H1 (cell line): ENCODE measurements around the gene OMA1. TPM values are rescaled to one million over a fixed set of nuclear protein-coding genes. Genes with fewer than 3 reads are reported as not detected.

Experiments used
- CTCF ChIA-PET: fragments of 300-600 bp; sonication (Branson Sonifier 250); formaldehyde crosslinking; loops from one replicate; lab custom pipeline; 2021; ENCODE audit not compliant: partially characterized antibody; lab: Charles Lee
- POLR2A ChIA-PET: fragments of 300-600 bp; sonication (Branson Sonifier 250); formaldehyde crosslinking; loops from one replicate; lab custom pipeline; 2021; ENCODE audit warnings: inconsistent platforms; ENCODE audit not compliant: partially characterized antibody; lab: Charles Lee
- DNase-seq, 2 experiments: peaks; one replicate each; pipeline versions ENCODE4 v3.0.0 to v3.0.0-alpha.2; 2010 to 2022; ENCODE audit warnings: low spot score in 2 of 2, low read depth in 1 of 2, mixed read lengths in 1 of 2
- FAIRE-seq: peaks from 2 replicates; lab custom pipeline; 2011; peaks lifted over from hg19 to GRCh38; lab: Jason Lieb, UNC
- H2AFZ ChIP-seq: 2 replicates; pipeline ENCODE4 v1.8.1; 2012; ENCODE audit warnings: low read length, inconsistent platforms
- H2AK5ac ChIP-seq: 2 replicates; pipeline ENCODE4 v1.6.1; 2013; ENCODE audit warnings: low read depth, low read length
- H2BK120ac ChIP-seq: replicated peaks from 2 replicates; pipeline ENCODE3; 2013; ENCODE audit warnings: low read depth, low read length, inconsistent platforms
- H2BK12ac ChIP-seq: 2 replicates; pipeline ENCODE4 v1.6.1; 2013; ENCODE audit warnings: low read depth, low read length
- H2BK15ac ChIP-seq: 2 replicates; pipeline ENCODE4 v1.6.1; 2013; ENCODE audit warnings: low read length
- H2BK20ac ChIP-seq: 2 replicates; pipeline ENCODE4 v1.6.1; 2013; ENCODE audit warnings: low read length
- H2BK5ac ChIP-seq: 2 replicates; pipeline ENCODE4 v1.6.1; 2013; ENCODE audit warnings: low read depth, low read length
- H3K14ac ChIP-seq: 2 replicates; pipeline ENCODE4 v1.6.1; 2013; ENCODE audit warnings: inconsistent platforms; ENCODE audit not compliant: insufficient read length
- H3K18ac ChIP-seq: 2 replicates; pipeline ENCODE4 v1.6.1; 2013; ENCODE audit warnings: low read length; ENCODE audit errors: extremely low read depth
- H3K23ac ChIP-seq: 2 replicates; pipeline ENCODE4 v1.6.1; 2013; ENCODE audit warnings: inconsistent platforms; ENCODE audit not compliant: insufficient read length
- H3K23me2 ChIP-seq: 2 replicates; pipeline ENCODE4 v1.6.1; 2013; ENCODE audit warnings: low read depth, low read length
- H3K27ac ChIP-seq: 2 replicates; pipeline ENCODE4 v1.6.1; 2011; ENCODE audit warnings: low read depth, low read length, inconsistent platforms
- H3K27me3 ChIP-seq, 4 experiments: replicated peaks in 1 of 4; 1 replicate in 1 of 4; 2 replicates in 3 of 4; pipeline versions ENCODE4 v1.6.1 to v1.8.1; 2011 to 2013; ENCODE audit warnings: low read length in 3 of 4, mild to moderate bottlenecking in 3 of 4, inconsistent platforms in 2 of 4, mixed read lengths in 2 of 4, moderate library complexity in 1 of 4; ENCODE audit not compliant: control insufficient read depth in 3 of 4, insufficient read depth in 3 of 4; ENCODE audit errors: extremely low read depth in 1 of 4
- H3K36me3 ChIP-seq, 4 experiments: 2 replicates each; pipeline versions ENCODE4 v1.6.1 to v1.8.1; 2011 to 2013; ENCODE audit warnings: mild to moderate bottlenecking in 4 of 4, low read length in 3 of 4, moderate library complexity in 2 of 4, control low read depth in 1 of 4, inconsistent platforms in 1 of 4; ENCODE audit not compliant: insufficient read depth in 4 of 4, control insufficient read depth in 2 of 4
- H3K4ac ChIP-seq: replicated peaks from 2 replicates; pipeline ENCODE3; 2013; ENCODE audit warnings: low read length, low read depth, mixed read lengths, inconsistent platforms; ENCODE audit not compliant: insufficient read length
- H3K4me1 ChIP-seq, 4 experiments: replicated peaks in 1 of 4; 1 replicate in 1 of 4; 2 replicates in 3 of 4; pipeline versions ENCODE4 v1.6.1 to v1.8.1; 2011 to 2013; ENCODE audit warnings: low read length in 3 of 4, inconsistent platforms in 2 of 4, mixed read lengths in 1 of 4; ENCODE audit not compliant: insufficient read depth in 4 of 4, control insufficient read depth in 3 of 4
- H3K4me2 ChIP-seq, 2 experiments: 2 replicates each; pipeline versions ENCODE4 v1.6.1 to v1.8.1; 2011 to 2013; ENCODE audit warnings: low read depth in 2 of 2, low read length in 2 of 2, control low read depth in 1 of 2, inconsistent platforms in 1 of 2, mild to moderate bottlenecking in 1 of 2; ENCODE audit not compliant: insufficient read depth in 1 of 2
- H3K4me3 ChIP-seq, 4 experiments: fragments of 200-600, 300-600 bp in 1 of 4; sonication (generic), shearing (Covaris generic), sonication (Bioruptor Twin) in 1 of 4; 2 replicates each; pipeline versions ENCODE4 v1.5.1 to v1.8.1; 2011 to 2016; ENCODE audit warnings: low read length in 4 of 4, low read depth in 3 of 4, control low read depth in 2 of 4, inconsistent platforms in 2 of 4, mild to moderate bottlenecking in 2 of 4, mixed read lengths in 1 of 4, moderate library complexity in 1 of 4; ENCODE audit not compliant: insufficient read depth in 2 of 4; ENCODE audit errors: extremely low read depth in 1 of 4
- H3K56ac ChIP-seq: replicated peaks from 2 replicates; pipeline ENCODE3; 2013; ENCODE audit warnings: low read depth, mild to moderate bottlenecking, mixed read lengths, low read length, inconsistent platforms; ENCODE audit not compliant: insufficient read length
- H3K79me1 ChIP-seq: 2 replicates; pipeline ENCODE4 v1.6.1; 2013; ENCODE audit warnings: low read depth, low read length, control low read depth
- H3K79me2 ChIP-seq, 2 experiments: 2 replicates each; pipeline versions ENCODE4 v1.6.1 to v1.8.1; 2012 to 2013; ENCODE audit warnings: low read length in 2 of 2, mild to moderate bottlenecking in 2 of 2, inconsistent platforms in 1 of 2; ENCODE audit not compliant: insufficient read depth in 2 of 2, control insufficient read depth in 1 of 2
- H3K9ac ChIP-seq, 4 experiments: replicated peaks in 1 of 4; 1 replicate in 1 of 4; 2 replicates in 3 of 4; pipeline versions ENCODE4 v1.6.1 to v1.8.1; 2011 to 2013; ENCODE audit warnings: low read depth in 3 of 4, low read length in 3 of 4, control low read depth in 2 of 4, mild to moderate bottlenecking in 2 of 4, moderate library complexity in 2 of 4, inconsistent platforms in 1 of 4; ENCODE audit errors: extremely low read depth in 1 of 4
- H3K9me3 ChIP-seq, 2 experiments: 2 replicates each; pipeline versions ENCODE4 v1.6.1 to v1.8.1; 2012 to 2013; ENCODE audit warnings: mild to moderate bottlenecking in 2 of 2, moderate library complexity in 2 of 2, control low read depth in 1 of 2, inconsistent platforms in 1 of 2, low read depth in 1 of 2, low read length in 1 of 2, mixed read lengths in 1 of 2; ENCODE audit not compliant: insufficient read depth in 2 of 2
- H4K20me1 ChIP-seq, 2 experiments: replicated peaks in 1 of 2; 2 replicates each; pipeline versions ENCODE3 to v1.8.1; 2011 to 2013; ENCODE audit warnings: inconsistent platforms in 2 of 2, low read length in 2 of 2, mild to moderate bottlenecking in 1 of 2; ENCODE audit not compliant: insufficient read depth in 2 of 2, control insufficient read depth in 1 of 2
- H4K5ac ChIP-seq: 2 replicates; pipeline ENCODE4 v1.6.1; 2013; ENCODE audit warnings: low read length, low read depth, mixed read lengths, inconsistent platforms; ENCODE audit not compliant: insufficient read length
- H4K8ac ChIP-seq: 2 replicates; pipeline ENCODE4 v1.8.0; 2013; ENCODE audit warnings: mild to moderate bottlenecking, moderate library complexity, low read length, inconsistent platforms; ENCODE audit not compliant: insufficient read depth; ENCODE audit errors: extremely low read depth
- H4K91ac ChIP-seq: replicated peaks from 2 replicates; pipeline ENCODE3; 2013; ENCODE audit warnings: low read length, mixed read lengths, inconsistent platforms; ENCODE audit not compliant: insufficient read length
- EZH2 ChIP-seq: fragments of 200-600 bp; sonication (generic); IDR thresholded peaks from 2 replicates; pipeline ENCODE4 v1.7.1; 2012; ENCODE audit warnings: low read depth, mild to moderate bottlenecking, moderate library complexity, low read length, inconsistent platforms; ENCODE audit not compliant: severe bottlenecking
- KDM5A ChIP-seq: fragments of 200-600 bp; IDR thresholded peaks from 2 replicates; pipeline ENCODE4 v1.7.1; 2012; ENCODE audit warnings: mild to moderate bottlenecking, low read length, inconsistent platforms, mixed read lengths
- POU5F1 ChIP-seq: IDR thresholded peaks from 2 replicates; pipeline ENCODE4 v1.6.1; 2011; ENCODE audit warnings: low read depth, mild to moderate bottlenecking, low read length, moderate library complexity
- SAP30 ChIP-seq: fragments of 300-600 bp; sonication (generic); IDR thresholded peaks from 2 replicates; pipeline ENCODE4 v1.7.1; 2012; ENCODE audit warnings: low read length, moderate library complexity, mild to moderate bottlenecking, inconsistent platforms; ENCODE audit not compliant: insufficient read depth, insufficient replicate concordance
- TAF1 ChIP-seq: IDR thresholded peaks from 2 replicates; pipeline ENCODE4 v1.6.1; 2011; ENCODE audit warnings: mild to moderate bottlenecking, low read depth, low read length
- TAF7 ChIP-seq: optimal IDR thresholded peaks from 2 replicates; pipeline ENCODE3; 2011; ENCODE audit warnings: low read depth, mild to moderate bottlenecking, inconsistent platforms, low read length, moderate library complexity, borderline replicate concordance
- TBP ChIP-seq: IDR thresholded peaks from 2 replicates; pipeline ENCODE4 v1.6.1; 2011; ENCODE audit warnings: low read depth, low read length, improper control_type of control experiment
- WGBS, 2 experiments: shearing (Covaris generic) in 1 of 2; methylation state at CpG; one replicate each; pipeline versions ENCODE4 v1.1.6 to v1.1.7; 2013 to 2015; ENCODE audit warnings: low lambda C conversion rate in 2 of 2, mixed read lengths in 2 of 2, inconsistent platforms in 1 of 2, low coverage in 1 of 2, missing lambda C conversion rate in 1 of 2; ENCODE audit not compliant: insufficient replicate concordance in 2 of 2, insufficient coverage in 1 of 2, insufficient read length in 1 of 2; ENCODE audit errors: extremely low coverage in 1 of 2, missing lambda C conversion rate in 1 of 2; 5-methylcytosine and 5-hydroxymethylcytosine counted together
- polyA plus RNA-seq, 7 experiments: library from polyadenylated mRNA; depleted of rRNA in 3 of 7; stranded (reverse) in 5 of 7; unstranded in 2 of 7; fragments of >200 nt in 5 of 7; fragments of 200-250 nt in 2 of 7; gene quantifications; 1 replicate in 5 of 7; 2 replicates in 1 of 7; 4 replicates in 1 of 7; pipeline versions ENCODE4 v1.2.1 to v1.2.3, GENCODE V29; 2011 to 2013; ENCODE audit warnings: missing spikeins in 2 of 7, mixed read lengths in 2 of 7
- total RNA-seq: library from RNA; stranded (reverse); fragmentation: NEBNext Ultra II Directional; extraction: Animal tissue kit (Norgen Biotek cat#: 25700); gene quantifications from 2 replicates; pipeline ENCODE4 v1.2.1, GENCODE V29; 2021

The OMA1 gene
- total and polyA plus RNA-seq, 2 of the 8 experiments (the other 6 are each of a cell fraction or from before 2014, with no cell fraction given), result 7.7 to 11.7 TPM

- H2BK120ac ChIP-seq, result no peak overlapping the region
- no peaks in the 10 kb centered on the region for H3K79me2 ChIP-seq
- no peak overlapping the region for H4K5ac ChIP-seq
- no peak overlapping the region for H3K18ac ChIP-seq
- H4K91ac ChIP-seq, result no peak overlapping the region
- no peaks in the 10 kb centered on the region for H3K36me3 ChIP-seq
- H3K4me1 ChIP-seq, result no peaks in the 10 kb centered on the region
- H3K56ac ChIP-seq, result no peak overlapping the region
- no peak overlapping the region for H4K8ac ChIP-seq
- no peaks in the 10 kb centered on the region for H3K79me1 ChIP-seq
- no peak for FAIRE-seq
- 87% methylated on average over 3 of the region's 3 CpGs; no CpG with 5 or more reads in 1 of the 2 experiments for WGBS, 2 experiments
- H3K27ac ChIP-seq, result no peak overlapping the region
- H3K4me3 ChIP-seq, result no peak overlapping the region
- no peak overlapping the region for H2BK12ac ChIP-seq
- H3K9ac ChIP-seq, result no peak overlapping the region
- H2BK5ac ChIP-seq, result no peak overlapping the region
- H2AFZ ChIP-seq, result no peak overlapping the region
- CTCF ChIA-PET, result interaction anchor here (0.8 to 2.9 kb wide), 2 partner anchors 8 to 25 kb away, joined by 3 to 11 read pairs; no protein-coding TSS in a partner anchor
- no peak overlapping the region for H3K23ac ChIP-seq
- no peak for DNase-seq
- no peak overlapping the region for H2BK15ac ChIP-seq
- no peaks in the 10 kb centered on the region for H3K23me2 ChIP-seq
- H2AK5ac ChIP-seq, result no peak overlapping the region
- no peaks in the 10 kb centered on the region for H3K27me3 ChIP-seq
- H3K9me3 ChIP-seq, result no peaks in the 10 kb centered on the region
- no peak overlapping the region for H3K4ac ChIP-seq
- POLR2A ChIA-PET, result no interaction called here
- no peaks in the 10 kb centered on the region for H4K20me1 ChIP-seq
- TF ChIP-seq POU5F1, result no peak
- no peak for TF ChIP-seq SAP30
- no peak for TF ChIP-seq KDM5A
- no peak for TF ChIP-seq TBP
- no peak for TF ChIP-seq EZH2
- TF ChIP-seq TAF7, result no peak
- no peak for TF ChIP-seq TAF1
- no peak overlapping the region for H3K4me2 ChIP-seq
- H2BK20ac ChIP-seq, result no peak overlapping the region
- H3K14ac ChIP-seq, result no peak overlapping the region
Measured at GRCh38 chr1:58524353-58524945, 22.1 kb downstream of the OMA1 start.
